ENCODE data around the gene ANO10.
A peak's percentile ranks its signal among the peaks of the same experiment; 100 is the strongest.

ANO10 gene

GRCh38 chr3:43406643-43407023 lies 215.2 kb downstream of the ANO10 start:
- DNase-seq: no peak

- DNase-seq: no peak
Observed at GRCh38 chr3:43405888-43406642, 215.7 kb downstream of the ANO10 start.

GRCh38 chr3:43400781-43401730 lies 220.8 kb downstream of the ANO10 start:
- DNase-seq: no peak

GRCh38 chr3:43400167-43400566 lies 221.6 kb downstream of the ANO10 start:
- no peak for DNase-seq

- DNase-seq: no peak
Observed at GRCh38 chr3:43399034-43399433, 222.8 kb downstream of the ANO10 start.

GRCh38 chr3:43394041-43394554 lies 227.7 kb downstream of the ANO10 start:
- DNase-seq: no peak

- DNase-seq: no peak
Observed at GRCh38 chr3:43391621-43392020, 230.2 kb downstream of the ANO10 start.

- no peak for DNase-seq
Observed at GRCh38 chr3:43390255-43390588, 231.6 kb downstream of the ANO10 start.

- DNase-seq: peak in 2 of 4 experiments; percentile 29 to 59
Observed at GRCh38 chr3:43389388-43390254, 232.2 kb downstream of the ANO10 start.

GRCh38 chr3:43388915-43389314 lies 232.9 kb downstream of the ANO10 start:
- DNase-seq: no peak

- DNase-seq: no peak
Observed at GRCh38 chr3:43388175-43388574, 233.6 kb downstream of the ANO10 start.

- no peak for DNase-seq
Observed at GRCh38 chr3:43379343-43379742, 242.5 kb downstream of the ANO10 start.

- DNase-seq: peak in 3 of 4 experiments; percentile 19 to 53 (median 47)
Observed at GRCh38 chr3:43378066-43378935, 243.5 kb downstream of the ANO10 start.

- DNase-seq: no peak
Observed at GRCh38 chr3:43373560-43373928, 248.3 kb downstream of the ANO10 start.

GRCh38 chr3:43372809-43373559 lies 248.8 kb downstream of the ANO10 start:
- no peak for DNase-seq

GRCh38 chr3:43372007-43372740 lies 249.6 kb downstream of the ANO10 start:
- DNase-seq: no peak

- no peak for DNase-seq
Observed at GRCh38 chr3:43371494-43371893, 250.3 kb downstream of the ANO10 start.

- DNase-seq: no peak
Observed at GRCh38 chr3:43370293-43370980, 251.4 kb downstream of the ANO10 start.

- no peak for DNase-seq
Observed at GRCh38 chr3:43369404-43370292, 252.2 kb downstream of the ANO10 start.

Data from activated naive CD4-positive, alpha-beta T cell (primary cell).